CD4-positive, alpha-beta T cell treated with Interleukin-1 beta for 1 hour (primary cell): ENCODE measurements around the gene NIPSNAP3A.
"Not testable (repeated sequence)": the region's sequence is repeated elsewhere in the genome, so short reads cannot be mapped to it uniquely, and the experiment has no call there.

Source experiments
- DNase-seq, 2 donors: peaks; one replicate each; pipeline ENCODE4 v3.0.0-alpha.2; 2020 to 2022

NIPSNAP3A gene

GRCh38 chr9:104747565-104748358, at the start of gene NIPSNAP3A:
NIPSNAP3A (plus strand) TSS chr9:104747683; CDS start chr9:104747793, 110 bp downstream.
- peak; percentile 87 to 88 for DNase-seq

- DNase-seq: no peak
Measured at GRCh38 chr9:104700306-104700705, 47.2 kb upstream of the NIPSNAP3A start.

GRCh38 chr9:104708737-104709136, 38.7 kb upstream of the NIPSNAP3A start:
- DNase-seq: not testable (repeated sequence)

- no peak for DNase-seq
Measured at GRCh38 chr9:104711604-104712003, 35.9 kb upstream of the NIPSNAP3A start.

- DNase-seq: no peak
Measured at GRCh38 chr9:104725014-104725413, 22.5 kb upstream of the NIPSNAP3A start.

- DNase-seq: no peak
Measured at GRCh38 chr9:104738452-104738851, 9.0 kb upstream of the NIPSNAP3A start.

- no peak for DNase-seq
Measured at GRCh38 chr9:104740621-104741020, 6.9 kb upstream of the NIPSNAP3A start.

- DNase-seq: peak; percentile 45 to 78
Measured at GRCh38 chr9:104743376-104743985, 4.0 kb upstream of the NIPSNAP3A start.

GRCh38 chr9:104745852-104746251, 1.6 kb upstream of the NIPSNAP3A start:
- DNase-seq: no peak

GRCh38 chr9:104746285-104746684, 1.2 kb upstream of the NIPSNAP3A start:
- no peak for DNase-seq

- DNase-seq: no peak
Measured at GRCh38 chr9:104746798-104747197, 685 bp upstream of the NIPSNAP3A start.

- no peak for DNase-seq
Measured at GRCh38 chr9:104747245-104747564, 278 bp upstream of the NIPSNAP3A start.

GRCh38 chr9:104748359-104749031, 1.0 kb downstream of the NIPSNAP3A start:
- DNase-seq: no peak

- DNase-seq: no peak
Measured at GRCh38 chr9:104750185-104750767, 2.8 kb downstream of the NIPSNAP3A start.

- no peak for DNase-seq
Measured at GRCh38 chr9:104758974-104759373, 11.5 kb downstream of the NIPSNAP3A start.

- DNase-seq: no peak
Measured at GRCh38 chr9:104765138-104765537, 17.7 kb downstream of the NIPSNAP3A start.

GRCh38 chr9:104766025-104766424, 18.5 kb downstream of the NIPSNAP3A start:
- DNase-seq: no peak

- DNase-seq: no peak
Measured at GRCh38 chr9:104767507-104767906, 20.0 kb downstream of the NIPSNAP3A start.

- DNase-seq: not testable (repeated sequence)
Measured at GRCh38 chr9:104769029-104769428, 21.5 kb downstream of the NIPSNAP3A start.

- no peak for DNase-seq
Measured at GRCh38 chr9:104769655-104770054, 22.2 kb downstream of the NIPSNAP3A start.

GRCh38 chr9:104772714-104773510, 25.4 kb downstream of the NIPSNAP3A start:
- DNase-seq: no peak

- no peak for DNase-seq
Measured at GRCh38 chr9:104774132-104774531, 26.6 kb downstream of the NIPSNAP3A start.
